ENCODE results near the gene ISG20L2.

The ISG20L2 gene

DNA sequence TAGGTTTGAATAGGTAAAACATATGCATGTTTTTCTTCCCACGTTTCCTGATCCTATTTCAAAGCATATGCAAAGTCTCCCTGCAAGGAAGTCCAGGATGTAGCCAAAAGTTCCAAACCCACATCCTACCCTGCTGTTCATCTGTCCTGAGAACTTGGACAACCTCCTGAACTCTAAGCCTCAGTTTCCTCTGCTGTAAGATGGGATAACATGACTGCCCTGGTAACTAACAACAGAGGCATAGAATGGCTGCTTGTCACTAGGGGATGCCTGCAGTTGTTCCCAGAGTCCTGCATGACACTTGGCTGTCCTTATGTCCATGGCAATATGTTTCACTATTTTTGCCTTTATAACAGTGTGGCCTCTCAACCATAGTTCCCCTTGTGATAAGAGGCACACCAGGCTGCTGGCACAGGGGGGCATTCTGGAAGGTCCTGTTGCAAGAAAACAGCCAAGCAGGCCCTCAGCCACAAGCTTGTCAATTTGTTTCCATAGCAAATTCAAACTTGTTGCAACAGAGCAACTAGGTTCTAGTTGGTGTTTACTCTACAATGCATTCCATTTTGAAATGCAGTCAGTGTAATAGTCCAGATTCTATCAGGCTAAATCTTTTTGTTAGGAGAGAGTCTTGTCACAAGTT is 24.4 kb upstream of the ISG20L2 start:
- no peak for DNase-seq (ENCODE audit: low read depth)

DNA sequence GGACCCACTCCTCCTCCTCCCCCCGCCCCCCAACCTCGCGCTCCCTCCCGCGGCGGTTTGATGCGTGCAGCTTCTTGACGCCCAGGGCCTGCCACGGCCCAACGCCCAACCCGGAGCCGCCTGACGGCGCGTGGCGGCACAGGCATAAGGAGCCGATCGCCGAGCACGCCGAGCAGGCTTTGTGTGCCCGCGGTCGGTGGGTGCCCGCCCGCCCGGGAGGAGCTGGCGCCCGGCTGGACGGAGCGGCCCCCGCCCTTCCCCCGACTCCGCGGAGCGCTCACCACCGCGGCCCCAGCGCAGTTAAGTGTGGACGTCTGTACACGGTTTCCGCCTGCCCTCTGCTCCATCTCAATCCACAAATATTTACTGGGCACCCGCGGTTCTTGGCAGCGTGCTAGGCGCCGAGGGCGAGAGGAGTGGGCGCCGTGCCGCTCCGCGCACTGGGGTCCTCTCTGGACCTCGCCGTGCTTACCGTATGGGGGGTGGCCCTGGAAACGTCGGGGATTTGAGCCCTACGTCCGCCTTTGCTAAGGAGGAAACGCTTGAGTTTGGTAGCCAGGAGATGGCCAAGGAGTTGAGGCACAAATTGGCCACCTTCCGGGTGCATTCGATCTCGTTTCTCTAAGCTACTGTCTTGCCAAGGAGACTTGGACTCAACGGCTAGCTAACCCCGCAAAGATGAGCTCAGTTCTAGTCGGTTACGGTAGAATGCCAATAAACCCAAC is 23.4 kb upstream of the ISG20L2 start:
- DNase-seq (ENCODE audit: low read depth) = peak; percentile 97

DNA sequence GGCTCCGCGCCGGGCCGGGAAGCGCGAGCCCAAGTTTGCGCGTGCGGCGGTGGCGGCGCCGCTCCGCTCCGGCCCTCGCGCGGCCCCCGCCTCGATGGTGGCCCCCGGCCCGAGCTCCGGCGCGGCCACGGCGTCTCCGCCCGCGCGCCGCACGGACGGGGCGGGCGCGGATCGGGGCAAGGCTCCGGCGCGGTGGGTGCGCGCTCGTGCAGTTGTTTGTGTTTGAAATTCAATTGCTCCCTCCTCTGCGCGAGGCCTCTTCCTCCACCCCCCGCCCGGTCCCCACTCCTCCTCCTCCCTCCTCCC is 22.8 kb upstream of the ISG20L2 start, which contains the start of gene HDGF:
HDGF (minus strand) TSS at position 225 of the 306 bp plus-strand sequence. CDS start 246 bp downstream, outside the sequence.
- no peak for DNase-seq (ENCODE audit: low read depth)

DNA sequence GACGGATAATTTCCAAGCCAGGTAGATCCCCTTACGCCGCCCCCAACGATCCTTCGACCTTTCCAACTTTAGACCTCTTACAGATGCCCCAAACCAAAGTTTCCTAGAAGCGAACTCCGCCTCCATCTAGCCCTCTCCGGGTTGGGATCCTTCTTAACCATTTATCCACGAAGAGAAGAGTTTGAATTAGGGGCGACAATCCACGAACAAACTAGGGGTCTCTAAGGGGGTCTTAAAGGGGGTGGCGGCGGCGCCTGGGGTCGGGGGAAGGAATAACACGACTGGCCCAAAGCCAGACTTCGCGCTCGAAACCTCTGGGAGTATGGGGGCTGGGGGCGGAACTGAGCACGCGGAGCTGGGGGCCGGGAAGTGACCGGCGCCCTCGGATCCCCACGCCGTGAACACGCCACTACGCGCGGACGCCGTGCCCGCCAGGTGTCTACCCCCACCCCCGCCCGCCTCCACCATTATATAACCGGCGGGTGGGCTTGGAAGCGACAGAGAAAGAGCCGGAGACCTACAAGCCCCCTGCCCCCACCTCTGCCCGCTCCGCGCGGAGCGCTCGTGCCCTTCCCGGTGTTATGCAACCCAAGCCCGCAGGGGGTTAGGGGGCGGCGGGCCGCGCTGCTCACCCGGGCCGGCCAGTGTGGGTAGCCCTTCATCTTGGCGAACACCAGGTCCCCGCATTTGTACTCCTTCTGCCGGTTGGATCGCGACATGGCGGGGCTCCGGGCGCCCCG is 22.3 kb upstream of the ISG20L2 start:
- peak; percentile 14 for DNase-seq (ENCODE audit: low read depth)

DNA sequence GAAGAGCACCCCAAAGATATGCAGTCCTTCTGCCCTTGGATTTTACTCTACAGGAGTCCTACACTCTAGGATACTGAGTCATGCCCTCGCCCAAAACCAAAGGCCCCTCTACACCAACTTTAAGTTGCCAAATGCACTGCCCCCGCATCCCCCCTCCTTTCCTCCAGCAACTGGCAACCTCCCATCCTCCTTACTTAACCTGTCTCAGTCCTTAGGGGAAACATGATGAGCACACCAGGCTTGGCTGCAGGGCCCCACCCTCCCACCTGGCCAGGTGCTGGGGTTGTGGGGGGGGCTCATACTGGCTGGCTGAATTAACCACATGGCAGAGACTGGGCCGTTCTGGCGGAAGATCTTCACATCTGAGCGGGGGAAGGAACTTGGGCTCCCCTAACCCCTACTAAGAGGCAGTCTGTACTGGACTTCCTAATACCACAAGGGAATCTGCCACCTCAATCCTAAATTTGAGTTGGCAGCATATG is 21.7 kb upstream of the ISG20L2 start:
- no peak for DNase-seq (ENCODE audit: low read depth)

DNA sequence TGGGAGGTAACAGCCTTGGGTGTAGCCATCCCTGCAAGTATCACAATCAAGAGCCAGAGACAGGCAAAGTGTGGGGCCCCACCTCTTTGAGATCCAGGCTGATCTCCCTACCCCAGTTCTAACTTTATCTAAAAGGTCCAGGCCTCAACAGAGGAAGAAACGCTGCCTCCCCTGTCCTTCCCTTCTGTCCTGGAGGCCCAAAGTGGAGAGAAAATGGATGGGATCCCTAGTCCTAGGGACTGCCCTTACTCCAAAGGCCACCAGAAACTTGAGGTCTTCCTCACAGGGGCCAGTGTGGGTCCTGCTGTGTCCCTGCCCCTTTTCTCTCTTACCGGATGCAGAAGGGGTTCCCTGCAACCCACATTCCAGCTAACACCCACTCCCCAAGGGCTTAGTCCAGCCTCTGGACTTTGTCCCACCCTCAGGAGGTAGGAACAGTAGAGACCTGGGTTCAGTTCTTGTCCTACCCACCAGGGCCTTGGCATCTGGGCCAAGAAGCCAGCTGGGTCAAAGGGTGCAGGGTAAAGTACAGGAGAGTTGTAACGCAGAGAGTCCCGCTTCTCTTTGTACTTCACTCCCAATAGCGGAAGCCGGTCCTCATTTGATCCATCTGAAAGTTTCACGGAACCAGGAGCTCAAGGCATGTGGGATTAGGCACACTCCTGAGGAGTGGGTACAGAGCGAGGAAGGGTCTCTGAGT is 21.0 kb upstream of the ISG20L2 start:
- no peak for DNase-seq (ENCODE audit: low read depth)

DNA sequence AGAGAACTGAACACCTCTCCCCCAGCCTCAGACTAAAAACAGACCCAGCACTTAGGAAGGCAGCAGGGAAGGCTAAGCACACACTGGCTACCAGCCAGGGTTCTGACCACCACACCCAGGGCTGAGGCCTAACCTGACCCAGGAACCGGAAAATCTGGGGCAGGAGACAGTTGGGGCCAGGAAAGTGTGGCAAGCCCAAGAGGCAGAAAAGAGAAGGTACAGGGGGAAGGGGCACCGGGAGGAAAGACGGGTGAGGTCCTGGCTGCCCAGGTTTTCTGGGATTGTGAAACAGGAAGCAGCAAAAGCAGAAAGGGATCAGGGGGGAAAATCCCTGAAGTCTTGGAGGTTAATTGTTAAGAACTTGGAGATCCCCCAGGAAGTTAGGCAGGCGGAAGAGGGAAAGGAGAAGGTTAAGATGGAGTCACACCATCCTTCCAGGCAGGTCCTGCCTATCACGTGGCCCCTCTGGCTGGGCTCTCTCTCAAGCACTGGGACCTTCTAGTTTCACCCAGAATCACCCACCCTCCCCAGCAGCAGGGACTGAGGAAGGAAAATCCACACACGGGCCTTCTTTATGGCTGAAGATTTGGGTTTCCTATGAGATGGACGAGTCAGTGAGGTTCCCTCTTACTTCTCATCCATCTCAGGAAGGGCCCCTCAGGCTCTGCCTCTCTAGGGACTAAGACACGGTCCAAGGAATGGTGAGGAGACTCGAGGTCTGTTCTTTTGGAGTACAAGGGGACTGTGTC is 20.3 kb upstream of the ISG20L2 start:
- no peak for DNase-seq (ENCODE audit: low read depth)

DNA sequence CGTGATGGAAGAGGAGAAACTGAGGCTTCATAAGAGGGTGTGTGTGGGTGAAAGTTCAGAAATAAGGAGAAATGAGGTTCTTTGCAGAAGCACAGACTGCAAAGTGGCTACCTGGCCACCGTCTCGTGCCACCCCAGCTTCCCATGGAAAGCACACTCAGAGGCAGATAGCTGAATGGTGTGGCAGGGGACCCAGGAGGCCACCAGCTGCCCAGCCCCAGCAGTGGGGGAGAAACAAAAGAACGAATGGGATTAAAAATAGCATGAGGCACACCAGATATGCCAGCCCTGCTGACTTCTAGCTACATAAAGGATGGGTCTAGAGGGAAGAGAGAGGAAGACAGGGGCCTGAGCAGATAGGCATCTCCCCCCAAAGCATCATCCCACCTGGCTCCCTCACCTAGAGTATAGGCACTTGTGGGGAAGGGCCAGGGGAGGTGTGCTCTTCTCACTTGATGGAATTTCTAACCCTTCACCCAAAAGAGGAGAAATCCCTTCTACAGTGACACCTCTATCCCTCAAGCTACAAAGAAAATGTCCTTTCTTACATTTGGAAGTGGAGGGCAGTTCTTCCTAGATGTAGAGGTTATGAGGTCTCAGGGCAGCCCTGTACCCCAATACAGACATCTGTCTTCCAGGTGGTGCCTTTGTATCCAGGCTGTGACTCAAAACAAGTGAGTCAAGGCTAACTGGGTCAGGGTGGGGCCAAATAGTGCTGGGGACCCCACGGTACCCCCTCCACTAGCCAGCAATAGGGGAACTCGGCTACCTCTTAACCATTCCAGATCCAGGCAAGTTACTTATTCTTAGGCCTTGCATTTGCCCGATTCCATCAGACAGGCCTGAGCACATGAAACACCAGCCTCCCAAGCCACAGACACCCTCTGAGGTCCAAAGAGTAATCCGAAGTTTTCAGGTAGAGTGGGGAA is 19.4 kb upstream of the ISG20L2 start:
- DNase-seq (ENCODE audit: low read depth) = no peak

DNA sequence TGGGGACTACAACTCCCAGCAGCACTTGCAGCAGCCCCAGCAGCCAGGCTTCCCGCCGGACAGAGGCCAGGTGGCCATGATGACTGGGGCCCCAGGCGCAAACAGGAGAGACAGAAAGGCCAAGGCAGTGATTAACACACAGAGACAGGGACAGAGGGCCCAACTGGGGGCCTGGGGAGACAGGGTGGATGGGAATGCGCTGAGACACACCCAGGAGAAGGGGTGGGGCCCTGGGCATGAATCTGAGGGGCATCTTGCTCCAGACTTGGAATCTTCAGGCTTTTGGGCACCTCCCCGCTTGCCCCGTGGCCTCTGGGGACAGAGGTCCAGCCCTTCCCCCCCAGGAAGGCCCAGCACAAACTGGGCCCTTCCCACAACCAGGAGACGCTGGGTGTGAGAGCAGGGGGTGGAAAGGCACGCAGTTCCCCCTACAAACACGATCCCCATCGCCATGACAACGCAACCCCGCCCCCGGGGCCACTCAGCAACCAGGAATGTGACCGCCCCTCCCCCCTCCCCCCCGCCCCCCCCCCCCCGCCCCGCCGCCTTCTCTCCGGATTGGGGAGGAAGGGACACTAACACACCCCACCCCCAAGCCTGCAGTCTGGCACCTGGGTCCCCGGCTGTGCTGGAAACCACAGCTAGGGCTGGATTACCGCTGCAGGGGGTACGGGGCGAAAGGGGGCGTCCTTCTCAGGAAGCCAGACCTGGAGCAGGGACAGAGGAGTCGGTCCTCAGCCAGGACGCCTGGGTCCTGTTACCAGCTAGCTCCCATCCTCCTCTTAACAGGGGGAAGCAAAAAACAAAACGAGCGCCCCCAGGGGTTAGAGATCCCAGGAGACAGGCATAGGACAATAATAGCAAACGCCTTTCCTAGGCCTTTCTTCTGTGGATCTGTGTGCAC is 18.4 kb upstream of the ISG20L2 start:
- peak; percentile 47 for DNase-seq (ENCODE audit: low read depth)

DNA sequence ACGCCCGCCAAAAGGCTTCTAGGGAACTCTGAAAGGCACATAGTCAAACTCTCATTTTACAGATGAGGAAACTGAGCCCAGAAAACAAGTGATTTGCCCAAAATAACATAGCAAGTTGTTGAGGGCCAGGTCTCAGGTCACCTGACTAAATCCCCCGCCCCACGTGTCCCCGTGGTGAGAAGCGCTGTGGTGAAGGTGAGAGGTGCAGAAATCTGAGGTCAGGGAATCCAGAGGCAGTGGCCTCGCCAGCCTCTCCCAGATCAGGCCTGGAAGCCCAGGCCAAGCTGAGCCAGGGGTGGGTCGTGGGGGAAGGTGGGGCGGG is 17.8 kb upstream of the ISG20L2 start:
- DNase-seq (ENCODE audit: low read depth) = no peak

DNA sequence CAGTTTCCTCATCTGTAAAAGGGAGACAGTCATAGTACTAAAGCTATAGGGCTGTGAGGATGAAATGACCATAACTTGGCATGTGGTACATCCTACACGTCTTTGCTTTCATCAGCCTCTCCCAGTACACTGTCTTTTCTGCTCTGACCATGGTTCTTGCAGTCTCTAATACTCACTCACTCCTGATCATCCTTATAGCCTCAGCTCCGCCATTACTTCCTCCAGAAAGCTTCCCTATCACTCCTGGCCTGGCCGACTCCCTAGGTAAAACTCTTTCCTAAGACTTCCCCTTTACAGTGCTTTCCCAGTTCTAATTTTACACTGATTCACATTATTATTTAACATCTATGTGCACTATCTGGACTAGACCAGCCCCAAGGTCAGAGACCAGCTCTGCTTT is 17.3 kb upstream of the ISG20L2 start:
- no peak for DNase-seq (ENCODE audit: low read depth)

DNA sequence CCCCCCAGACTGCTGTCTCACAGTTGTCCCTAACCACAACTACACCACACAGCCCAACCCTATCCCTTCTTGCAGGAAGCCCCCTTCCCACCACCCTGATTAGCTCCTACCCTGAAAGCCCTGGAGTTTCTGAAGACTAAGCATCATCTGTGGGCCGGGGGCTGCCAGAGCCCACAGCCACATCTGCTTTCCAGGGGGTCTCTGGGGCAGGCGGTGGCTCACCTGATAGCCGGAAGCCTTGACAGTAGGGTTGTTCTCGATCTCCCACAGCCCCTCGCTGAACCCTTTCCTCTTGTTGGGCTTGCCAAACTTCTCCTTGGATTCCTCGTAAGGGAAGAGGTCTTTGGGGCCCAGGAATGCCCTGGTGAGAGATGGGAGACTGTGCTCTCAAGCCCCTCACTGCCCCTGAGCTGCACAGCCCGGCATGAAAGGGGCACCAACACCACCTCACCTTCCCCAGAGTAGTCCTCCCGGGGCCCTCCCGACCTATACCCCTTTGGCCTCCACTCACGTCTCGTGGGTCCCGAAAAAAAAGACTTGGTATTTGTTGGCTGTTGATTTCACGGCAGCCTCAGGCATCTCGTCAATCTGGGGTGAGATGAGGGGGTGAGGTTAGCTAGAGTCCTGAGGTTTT is 16.3 kb upstream of the ISG20L2 start:
- DNase-seq (ENCODE audit: low read depth) = no peak

DNA sequence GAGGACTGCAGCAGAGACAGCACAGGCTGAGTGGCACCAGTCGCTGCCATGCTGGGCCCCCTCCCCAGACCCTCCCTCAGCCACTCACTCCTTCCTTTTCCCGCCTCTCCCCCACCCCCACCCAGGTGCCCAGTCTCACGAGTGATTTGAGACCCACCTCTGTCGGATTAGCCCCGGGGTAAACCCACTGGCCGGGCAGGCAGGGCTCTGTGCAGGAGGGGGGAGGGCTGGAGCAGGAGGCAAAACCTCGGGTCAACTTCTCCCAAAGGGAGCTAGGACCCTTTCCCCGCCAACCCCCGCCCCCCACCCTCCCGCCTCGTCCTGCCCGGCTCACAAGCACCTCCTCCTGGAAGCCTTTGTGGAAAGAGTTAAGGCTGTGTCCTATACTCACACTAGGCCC is 15.8 kb upstream of the ISG20L2 start:
- DNase-seq (ENCODE audit: low read depth) = no peak

DNA sequence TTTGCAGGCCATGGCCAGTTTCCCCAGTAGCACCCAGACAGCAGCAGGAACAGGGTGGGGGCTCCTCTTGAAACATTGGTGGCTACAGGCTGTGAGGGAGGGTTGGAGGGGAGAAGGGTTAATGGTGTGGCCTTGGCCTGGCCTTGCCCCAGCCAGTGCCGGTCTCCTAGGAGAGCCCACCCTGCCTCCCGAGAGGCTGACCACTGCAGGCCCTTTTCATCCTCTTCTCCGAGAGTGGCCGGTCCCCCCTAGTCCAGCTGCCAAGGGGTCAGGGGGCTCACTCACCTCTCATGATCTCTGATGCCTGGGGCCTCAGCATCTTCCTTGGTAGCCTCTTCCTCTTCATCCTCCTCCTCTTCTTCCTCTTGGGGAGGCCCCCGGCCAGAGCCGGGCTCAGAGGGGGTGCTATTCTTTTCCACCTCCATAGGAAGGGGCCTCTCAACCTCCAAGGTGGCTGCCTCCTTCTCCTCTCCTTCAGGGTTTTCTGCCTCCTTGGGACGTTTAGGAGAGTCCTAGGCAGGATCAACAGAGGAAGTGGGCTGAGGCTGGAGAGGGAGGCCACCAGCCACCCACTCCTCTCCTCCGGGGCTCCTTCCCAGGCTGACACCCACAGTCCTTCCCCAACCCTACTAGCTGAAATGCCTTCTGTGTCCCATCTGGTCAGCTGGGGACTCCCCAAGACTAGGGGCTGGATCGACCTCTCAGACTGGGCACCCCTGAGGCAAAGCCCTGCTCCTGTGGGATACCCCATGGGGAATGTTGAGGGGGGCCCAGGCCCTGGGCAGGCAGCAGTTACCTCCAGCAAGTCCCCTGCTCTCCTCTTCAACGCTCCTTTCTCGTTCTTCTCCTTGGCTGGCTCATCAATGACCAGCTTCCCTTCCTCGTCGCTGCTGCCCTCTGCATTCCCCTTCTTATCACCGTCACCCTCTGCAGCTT is 15.1 kb upstream of the ISG20L2 start:
- no peak for DNase-seq (ENCODE audit: low read depth)

DNA sequence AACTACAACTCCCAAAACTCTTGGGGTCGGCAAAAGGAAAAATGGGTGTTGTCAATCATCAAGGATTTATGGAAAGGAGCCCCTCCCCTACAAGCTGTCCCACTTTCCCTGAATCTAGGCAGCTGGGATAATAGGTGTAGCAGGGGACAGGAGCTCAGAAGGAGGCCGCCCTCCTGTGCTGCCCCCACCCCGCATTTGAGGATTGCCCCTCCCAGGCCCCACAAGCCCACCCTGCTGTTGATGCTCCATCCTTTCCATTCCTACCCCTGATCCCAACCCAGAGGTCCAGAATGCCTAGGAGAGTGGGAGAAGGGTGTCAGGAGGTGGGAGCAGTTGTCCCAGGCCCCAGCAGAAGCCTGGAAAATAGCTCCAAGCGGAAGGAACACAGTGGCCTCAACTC is 14.2 kb upstream of the ISG20L2 start:
- DNase-seq (ENCODE audit: low read depth) = no peak

DNA sequence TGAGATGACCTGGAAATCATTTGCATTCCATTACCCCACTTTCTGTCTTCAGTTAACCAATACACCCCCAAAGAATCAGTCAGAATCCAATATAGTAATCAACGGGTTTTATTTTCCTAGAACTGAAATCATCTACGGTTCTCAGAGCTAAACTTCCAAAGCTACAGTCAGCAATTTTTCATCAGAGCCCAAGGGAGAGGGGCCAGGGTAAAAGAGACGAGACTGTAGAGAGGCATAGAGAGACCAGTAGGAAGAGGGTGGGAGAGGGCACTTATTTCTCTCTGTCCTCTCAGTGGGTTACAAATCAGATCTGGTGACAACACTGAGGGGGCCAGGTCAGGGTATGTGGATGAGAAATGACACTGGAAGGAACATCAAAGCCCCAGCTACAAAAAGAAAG is 13.5 kb upstream of the ISG20L2 start:
- no peak for DNase-seq (ENCODE audit: low read depth)

DNA sequence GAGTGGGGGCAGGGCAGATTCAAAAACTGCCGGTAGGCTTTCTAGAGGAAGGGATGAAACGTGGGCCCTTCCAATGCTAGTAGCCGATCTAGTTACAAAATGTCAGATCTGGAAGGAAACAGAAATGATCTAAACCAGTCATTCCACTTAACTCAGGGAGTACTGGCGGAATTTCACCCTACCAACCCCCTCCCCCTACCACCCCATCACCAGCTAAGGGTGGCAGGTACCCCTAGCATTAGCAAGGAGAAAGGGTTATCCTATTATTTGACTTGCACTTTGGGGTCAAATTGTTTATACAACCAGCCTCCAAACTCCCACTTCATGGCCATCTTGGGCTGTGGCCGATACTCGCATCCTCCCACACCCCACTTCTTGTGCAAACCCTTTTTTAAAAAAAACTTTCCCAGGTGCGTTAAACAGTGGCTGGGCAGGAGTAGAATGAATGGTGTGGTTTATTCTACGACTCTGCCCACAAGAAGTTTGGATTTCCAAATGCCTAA is 13.0 kb upstream of the ISG20L2 start:
- no peak for DNase-seq (ENCODE audit: low read depth)
